Trophoblast cell (in vitro differentiated cells and primary cell): ENCODE data around the gene ADARB1.
"Not testable (repeated sequence)": the region's sequence is repeated elsewhere in the genome, so short reads cannot be mapped to it uniquely, and the experiment has no call there.

Experiments used
- DNase-seq, 2 donors: peaks; one replicate each; pipeline ENCODE4 v3.0.0-alpha.2; 2016
- H2AFZ ChIP-seq: 2 replicates; pipeline ENCODE4 v1.6.1; 2013; ENCODE audit warnings: low read length, moderate library complexity, mild to moderate bottlenecking; ENCODE audit not compliant: insufficient read depth, poor library complexity
- H2AK5ac ChIP-seq: 2 replicates; pipeline ENCODE4 v1.6.1; 2013; ENCODE audit warnings: mild to moderate bottlenecking, low read length
- H2BK120ac ChIP-seq: 2 replicates; pipeline ENCODE4 v1.6.1; 2013; ENCODE audit warnings: low read length, mild to moderate bottlenecking, moderate library complexity; ENCODE audit not compliant: insufficient read depth, poor library complexity
- H2BK12ac ChIP-seq: 2 replicates; pipeline ENCODE4 v1.6.1; 2013; ENCODE audit warnings: mild to moderate bottlenecking, low read length, moderate library complexity
- H2BK5ac ChIP-seq: 2 replicates; pipeline ENCODE4 v1.6.1; 2013; ENCODE audit warnings: low read length, low read depth, moderate library complexity, mild to moderate bottlenecking; ENCODE audit not compliant: poor library complexity
- H3K14ac ChIP-seq: 2 replicates; pipeline ENCODE4 v1.6.1; 2013; ENCODE audit warnings: mild to moderate bottlenecking, low read length
- H3K18ac ChIP-seq: 2 replicates; pipeline ENCODE4 v1.6.1; 2013; ENCODE audit warnings: mild to moderate bottlenecking, low read length
- H3K23ac ChIP-seq: 2 replicates; pipeline ENCODE4 v1.6.1; 2013; ENCODE audit warnings: low read length
- H3K27ac ChIP-seq: 2 replicates; pipeline ENCODE4 v1.5.1; 2013; ENCODE audit warnings: low read depth, mild to moderate bottlenecking, inconsistent platforms, low read length, moderate library complexity
- H3K27me3 ChIP-seq: 2 replicates; pipeline ENCODE4 v1.6.1; 2013; ENCODE audit warnings: inconsistent platforms, mild to moderate bottlenecking, low read length, moderate library complexity; ENCODE audit not compliant: insufficient read depth
- H3K36me3 ChIP-seq, 2 experiments: 1 replicate in 1 of 2; 2 replicates in 1 of 2; pipeline ENCODE4 v1.6.1; 2013; ENCODE audit warnings: low read length in 2 of 2, mild to moderate bottlenecking in 2 of 2, moderate library complexity in 1 of 2; ENCODE audit not compliant: insufficient read depth in 2 of 2, control insufficient read depth in 1 of 2
- H3K4ac ChIP-seq: 2 replicates; pipeline ENCODE4 v1.6.1; 2013; ENCODE audit warnings: low read depth, mild to moderate bottlenecking, low read length, moderate library complexity
- H3K4me1 ChIP-seq, 2 experiments: 1 replicate in 1 of 2; 2 replicates in 1 of 2; pipeline ENCODE4 v1.6.1; 2013; ENCODE audit warnings: low read length in 2 of 2, mild to moderate bottlenecking in 2 of 2, moderate library complexity in 1 of 2; ENCODE audit not compliant: insufficient read depth in 2 of 2, control insufficient read depth in 1 of 2
- H3K4me2 ChIP-seq: 2 replicates; pipeline ENCODE4 v1.6.1; 2013; ENCODE audit warnings: inconsistent platforms, mild to moderate bottlenecking, low read length, moderate library complexity
- H3K4me3 ChIP-seq: 2 replicates; pipeline ENCODE4 v1.5.1; 2013; ENCODE audit warnings: mild to moderate bottlenecking, low read depth, low read length, inconsistent platforms
- H3K79me1 ChIP-seq: one replicate; pipeline ENCODE4 v1.6.1; 2013; ENCODE audit warnings: low read length
- H3K79me2 ChIP-seq: 2 replicates; pipeline ENCODE4 v1.6.1; 2013; ENCODE audit warnings: low read length, mild to moderate bottlenecking; ENCODE audit not compliant: control insufficient read depth, insufficient read depth, poor library complexity
- H3K9ac ChIP-seq: 2 replicates; pipeline ENCODE4 v1.6.1; 2013; ENCODE audit warnings: mild to moderate bottlenecking, low read length
- H3K9me3 ChIP-seq: 2 replicates; pipeline ENCODE4 v1.6.1; 2013; ENCODE audit warnings: low read depth, mild to moderate bottlenecking, control low read depth, inconsistent platforms, low read length; ENCODE audit not compliant: insufficient read depth
- H4K12ac ChIP-seq: 2 replicates; pipeline ENCODE4 v1.6.1; 2013; ENCODE audit warnings: low read depth, mild to moderate bottlenecking, low read length, moderate library complexity
- H4K8ac ChIP-seq: 2 replicates; pipeline ENCODE4 v1.6.1; 2013; ENCODE audit warnings: low read depth, mild to moderate bottlenecking, low read length, moderate library complexity
- H4K91ac ChIP-seq: one replicate; pipeline ENCODE4 v1.6.1; 2013; ENCODE audit warnings: low read depth, mild to moderate bottlenecking, low read length, moderate library complexity
- WGBS: extraction: QIAGEN DNeasy Blood & Tissue Kit; methylation state at CpG from one replicate; pipeline ENCODE4 v1.1.7; 2013; ENCODE audit warnings: missing lambda C conversion rate; ENCODE audit not compliant: insufficient read length, insufficient coverage; ENCODE audit errors: extremely low coverage; 5-methylcytosine and 5-hydroxymethylcytosine counted together

Gene ADARB1

GRCh38 chr21:45027241-45028196, 46.9 kb upstream of the ADARB1 start:
- no peak overlapping the region for H3K4me2 ChIP-seq
- no CpG with 5 or more reads among the region's 21 CpGs for WGBS
- no peak for DNase-seq

GRCh38 chr21:45028645-45029044, 45.7 kb upstream of the ADARB1 start:
- not testable (repeated sequence) for H3K4me2 ChIP-seq, H4K8ac ChIP-seq, H2AK5ac ChIP-seq, H2BK12ac ChIP-seq, H2BK5ac ChIP-seq, H3K27ac ChIP-seq, H3K9ac ChIP-seq, H2AFZ ChIP-seq, H3K4me3 ChIP-seq, H4K91ac ChIP-seq, H3K36me3 ChIP-seq, DNase-seq, H3K4ac ChIP-seq, H4K12ac ChIP-seq, H3K79me2 ChIP-seq, H3K18ac ChIP-seq, H3K79me1 ChIP-seq, H3K9me3 ChIP-seq, H2BK120ac ChIP-seq, H3K27me3 ChIP-seq, H3K23ac ChIP-seq, H3K14ac ChIP-seq
- WGBS = no CpG with 5 or more reads among the region's 12 CpGs
- peaks cover 6 to 11% of the 10 kb centered on the region in 2 experiments for H3K4me1 ChIP-seq

More at GRCh38 chr21:45027241-45028196, 46.9 kb upstream of the ADARB1 start:
- Histone ChIP-seq H2BK12ac (no peak overlapping the region), H3K14ac (no peak overlapping the region), H3K79me2 (no peaks in the 10 kb centered on the region), H3K18ac (no peak overlapping the region), H2AK5ac (no peak overlapping the region), H3K4me3 (no peak overlapping the region), H4K12ac (no peak overlapping the region), H3K23ac (no peak overlapping the region), H3K27me3 (no peaks in the 10 kb centered on the region), H3K9me3 (peaks cover 10% of the 10 kb centered on the region), H2BK5ac (no peak overlapping the region), H2BK120ac (no peak overlapping the region), H3K4ac (no peak overlapping the region), H3K36me3 (no peaks in the 10 kb centered on the region), H4K8ac (no peak overlapping the region), H2AFZ (no peak overlapping the region), H3K4me1 (peaks cover 6 to 11% of the 10 kb centered on the region in 2 experiments), H3K9ac (no peak overlapping the region), H4K91ac (no peak overlapping the region), H3K27ac (no peak overlapping the region), H3K79me1 (no peaks in the 10 kb centered on the region)

GRCh38 chr21:45029298-45029947, 45.0 kb upstream of the ADARB1 start:
- Histone ChIP-seq H4K8ac (no peak overlapping the region), H3K27me3 (no peaks in the 10 kb centered on the region)
- no CpG with 5 or more reads among the region's 14 CpGs for WGBS

GRCh38 chr21:45029948-45030681, 44.3 kb upstream of the ADARB1 start:
- Histone ChIP-seq H3K4me3 (no peak overlapping the region), H3K18ac (no peak overlapping the region), H3K27me3 (no peaks in the 10 kb centered on the region), H2AK5ac (no peak overlapping the region), H3K4ac (no peak overlapping the region), H3K36me3 (no peaks in the 10 kb centered on the region), H4K12ac (no peak overlapping the region), H3K79me2 (no peaks in the 10 kb centered on the region), H4K8ac (no peak overlapping the region), H3K27ac (no peak overlapping the region), H3K79me1 (no peaks in the 10 kb centered on the region), H3K4me2 (no peak overlapping the region), H3K9ac (no peak overlapping the region), H3K14ac (no peak overlapping the region), H2BK120ac (peak overlapping the region; percentile 5), H2BK12ac (no peak overlapping the region), H4K91ac (no peak overlapping the region), H3K9me3 (peaks cover 10% of the 10 kb centered on the region), H2AFZ (no peak overlapping the region), H3K23ac (no peak overlapping the region), H2BK5ac (no peak overlapping the region), H3K4me1 (peaks cover 6 to 11% of the 10 kb centered on the region in 2 experiments)
- WGBS = no CpG with 5 or more reads among the region's 26 CpGs
- no peak for DNase-seq

More at GRCh38 chr21:45029298-45029947, 45.0 kb upstream of the ADARB1 start:
- peaks cover 6 to 11% of the 10 kb centered on the region in 2 experiments for H3K4me1 ChIP-seq
- H3K9ac ChIP-seq = no peak overlapping the region
- no peak overlapping the region for H3K4ac ChIP-seq
- peak overlapping the region; percentile 15 for H4K91ac ChIP-seq
- peak overlapping the region; percentile 5 for H2BK120ac ChIP-seq
- peaks cover 10% of the 10 kb centered on the region for H3K9me3 ChIP-seq
- H2AK5ac ChIP-seq = no peak overlapping the region
- H3K36me3 ChIP-seq = no peaks in the 10 kb centered on the region
- no peak for DNase-seq
- no peak overlapping the region for H3K18ac ChIP-seq
- no peak overlapping the region for H3K27ac ChIP-seq
- H2AFZ ChIP-seq = no peak overlapping the region
- no peak overlapping the region for H3K14ac ChIP-seq
- H3K23ac ChIP-seq = no peak overlapping the region
- no peaks in the 10 kb centered on the region for H3K79me1 ChIP-seq
- H4K12ac ChIP-seq = no peak overlapping the region
- no peak overlapping the region for H3K4me3 ChIP-seq
- H2BK12ac ChIP-seq = no peak overlapping the region
- no peak overlapping the region for H2BK5ac ChIP-seq
- H3K79me2 ChIP-seq = no peaks in the 10 kb centered on the region
- no peak overlapping the region for H3K4me2 ChIP-seq
